K562 (cell line): ENCODE results near the gene EEF1AKMT4. TPM values are rescaled to one million over a fixed set of nuclear protein-coding genes. Genes with fewer than 3 reads are reported as not detected.

ENCODE experiments used
- ATAC-seq: fragments of 200-7000 bp; cut with Tn5 transposase; 3 replicates; pipeline ENCODE4 v1.9.1; 2020; ENCODE audit warnings: moderate library complexity
- BruUV-seq: library from RNA; stranded (reverse); fragments of 400-500 nt; replicated peaks from 2 replicates; lab custom pipeline; 2021; lab: Mats Ljungman, UMichigan
- CTCF ChIA-PET: fragments of 300-600 bp; formaldehyde crosslinking; extraction: SDS; loops from one replicate; lab custom pipeline; 2021; ENCODE audit warnings: low intra/inter-chr PET ratio; lab: Yijun Ruan, JAX
- POLR2A ChIA-PET: fragments of 300-600, 350-650 bp; sonication (Branson Sonifier 250); formaldehyde crosslinking; extraction: SDS; loops from one replicate; lab custom pipeline; 2021; ENCODE audit warnings: antibody characterized with exemption, inconsistent platforms; lab: Yijun Ruan, JAX
- DNase-seq, 4 experiments: peaks; one replicate each; pipeline versions ENCODE4 v3.0.0 to v3.0.0-alpha.2; 2011 to 2018; ENCODE audit warnings: low spot score in 3 of 4, mixed read lengths in 3 of 4; ENCODE audit errors: extremely low read depth in 1 of 4
- FAIRE-seq: peaks from 2 replicates; lab custom pipeline; 2011; peaks lifted over from hg19 to GRCh38; lab: Jason Lieb, UNC
- H2AFZ ChIP-seq: 2 replicates; pipeline ENCODE4 v1.6.0; 2011; ENCODE audit warnings: low read depth, low read length, control low read depth, inconsistent platforms
- H3K27ac ChIP-seq: fragments of 200-600 bp; 3 replicates; pipeline ENCODE4 v1.8.0; 2011; ENCODE audit warnings: low read depth, mild to moderate bottlenecking, control low read depth, inconsistent platforms, low read length, moderate library complexity, mixed read lengths; ENCODE audit errors: extremely low read depth
- H3K27me3 ChIP-seq, 2 experiments: fragments of 300-600 bp in 1 of 2; 2 replicates in 1 of 2; 3 replicates in 1 of 2; pipeline versions ENCODE4 v1.6.0 to v1.8.0; 2011; ENCODE audit warnings: inconsistent platforms in 2 of 2, low read length in 2 of 2, mild to moderate bottlenecking in 1 of 2, mixed read lengths in 1 of 2, moderate library complexity in 1 of 2; ENCODE audit not compliant: control insufficient read depth in 2 of 2, insufficient read depth in 2 of 2
- H3K36me3 ChIP-seq: fragments of 300-600 bp; 3 replicates; pipeline ENCODE4 v1.8.0; 2011; ENCODE audit warnings: mild to moderate bottlenecking, low read length, inconsistent platforms; ENCODE audit not compliant: control insufficient read depth, insufficient read depth
- H3K4me1 ChIP-seq, 2 experiments: fragments of 200-600 bp in 1 of 2; replicated peaks in 1 of 2; 2 replicates in 1 of 2; 3 replicates in 1 of 2; pipeline versions ENCODE4 v1.5.1 to v1.8.0; 2011; ENCODE audit warnings: inconsistent platforms in 2 of 2, low read length in 2 of 2, mild to moderate bottlenecking in 1 of 2, mixed read lengths in 1 of 2, moderate library complexity in 1 of 2; ENCODE audit not compliant: control insufficient read depth in 2 of 2, insufficient read depth in 2 of 2
- H3K4me2 ChIP-seq: 2 replicates; pipeline ENCODE4 v1.6.1; 2011; ENCODE audit warnings: low read length, control low read depth, inconsistent platforms, mixed read lengths; ENCODE audit not compliant: insufficient read depth
- H3K4me3 ChIP-seq: fragments of 200-600 bp; sonication (generic), shearing (Covaris generic); 2 replicates; pipeline ENCODE4 v1.5.1; 2016; ENCODE audit warnings: control low read depth, inconsistent platforms
- H3K79me2 ChIP-seq: fragments of 200-600 bp; 3 replicates; pipeline ENCODE4 v1.8.0; 2011; ENCODE audit warnings: low read length, inconsistent platforms; ENCODE audit not compliant: control insufficient read depth, insufficient read depth
- H3K9ac ChIP-seq, 2 experiments: 2 replicates each; pipeline versions ENCODE4 v1.6.0 to v1.6.1; 2011; ENCODE audit warnings: low read depth in 2 of 2, low read length in 2 of 2, control low read depth in 1 of 2, inconsistent platforms in 1 of 2, mild to moderate bottlenecking in 1 of 2, mixed read lengths in 1 of 2; ENCODE audit not compliant: insufficient read depth in 1 of 2
- H3K9me1 ChIP-seq: one replicate; pipeline ENCODE4 v1.6.0; 2011; ENCODE audit warnings: inconsistent platforms, mild to moderate bottlenecking, low read length, moderate library complexity; ENCODE audit not compliant: control insufficient read depth, insufficient read depth
- H3K9me3 ChIP-seq: replicated peaks from 2 replicates; pipeline ENCODE4 v1.5.1; 2011; ENCODE audit warnings: low read depth, low read length, inconsistent platforms; ENCODE audit not compliant: control insufficient read depth, insufficient read depth
- H4K20me1 ChIP-seq: replicated peaks from 2 replicates; pipeline ENCODE4 v1.6.1; 2011; ENCODE audit warnings: low read length, inconsistent platforms, mixed read lengths; ENCODE audit not compliant: control insufficient read depth, insufficient read depth
- BCOR ChIP-seq: fragments of 450-650 bp; IDR thresholded peaks from 2 replicates; pipeline ENCODE4 v1.6.1; 2016
- CEBPG ChIP-seq, 3 experiments: fragments of 200-800 bp in 1 of 3; sonication (Bioruptor generic) in 1 of 3; sonication (generic) in 1 of 3; formaldehyde crosslinking in 1 of 3; IDR thresholded peaks in 2 of 3; conservative IDR thresholded peaks in 1 of 3; 2 replicates each; pipeline versions ENCODE4 v1.6.1 to v1.8.0; 2016 to 2022; ENCODE audit warnings: missing compliant biosample characterization in 2 of 3, missing genetic modification characterization in 2 of 3, mild to moderate bottlenecking in 1 of 3, missing genetic modification reagents in 1 of 3
- CTCFL ChIP-seq: IDR thresholded peaks from 2 replicates; pipeline ENCODE4 v1.6.1; 2011; ENCODE audit warnings: borderline replicate concordance, low read depth, mild to moderate bottlenecking, moderate library complexity, low read length; ENCODE audit not compliant: insufficient read depth, poor library complexity, severe bottlenecking
- E2F5 ChIP-seq: sonication (generic); formaldehyde crosslinking; IDR thresholded peaks from 2 replicates; pipeline ENCODE4 v1.8.0; 2022; ENCODE audit warnings: mild to moderate bottlenecking, missing genetic modification reagents
- EWSR1 ChIP-seq: fragments of 450-650 bp; IDR thresholded peaks from 2 replicates; pipeline ENCODE4 v1.6.1; 2018; ENCODE audit warnings: borderline replicate concordance, mild to moderate bottlenecking, low read depth, moderate library complexity; ENCODE audit not compliant: partially characterized antibody
- GTF2B ChIP-seq: IDR thresholded peaks from 2 replicates; pipeline ENCODE4 v1.6.1; 2011; ENCODE audit not compliant: insufficient read length; ENCODE audit errors: extremely low read depth
- HMBOX1 ChIP-seq: sonication (generic); IDR thresholded peaks from 2 replicates; pipeline ENCODE4 v1.6.1; 2016
- KDM4B ChIP-seq, 2 experiments: fragments of 450-650 bp in 1 of 2; sonication (generic) in 1 of 2; IDR thresholded peaks; 2 replicates each; pipeline ENCODE4 v1.6.1; 2016 to 2017; ENCODE audit warnings: borderline replicate concordance in 2 of 2, antibody characterized with exemption in 1 of 2, low read depth in 1 of 2, mild to moderate bottlenecking in 1 of 2
- PCBP2 ChIP-seq: fragments of 200-400 bp; formaldehyde crosslinking; IDR thresholded peaks from 2 replicates; pipeline ENCODE4 v1.6.1; 2018; ENCODE audit warnings: low read length, low read depth, mild to moderate bottlenecking, moderate library complexity; ENCODE audit not compliant: poor library complexity, severe bottlenecking
- ZNF280B ChIP-seq: fragments of 250-450 bp; sonication (Bioruptor Pico); IDR thresholded peaks from 2 replicates; pipeline ENCODE4 v1.5.1; 2021; ENCODE audit warnings: mild to moderate bottlenecking
- ZNF436 ChIP-seq: fragments of 250-450, 450-650 bp; sonication (Bioruptor Pico); formaldehyde crosslinking; IDR thresholded peaks from 2 replicates; pipeline ENCODE4 v1.7.0; 2020; ENCODE audit warnings: mild to moderate bottlenecking
- ZNF586 ChIP-seq: fragments of 450-650 bp; formaldehyde crosslinking; conservative IDR thresholded peaks from 2 replicates; pipeline ENCODE4 v1.4.0; 2020; ENCODE audit warnings: mild to moderate bottlenecking, moderate library complexity
- ZNF785 ChIP-seq: fragments of 250-450 bp; sonication (Bioruptor Pico); IDR thresholded peaks from 2 replicates; pipeline ENCODE4 v1.4.0; 2020; ENCODE audit warnings: mild to moderate bottlenecking
- WGBS: fragments of 100-300 bp; shearing (Covaris generic); methylation state at CpG from one replicate; pipeline ENCODE4 v1.1.6; 2016; ENCODE audit warnings: low coverage, mixed read lengths; ENCODE audit not compliant: insufficient coverage; ENCODE audit errors: missing lambda C conversion rate; 5-methylcytosine and 5-hydroxymethylcytosine counted together
- in situ Hi-C: fragments of 300-500 bp; cut with MboI; formaldehyde crosslinking; loops from 4 replicates; pipeline ENCODE4 v1.15.0; 2018; ENCODE audit warnings: inconsistent platforms, mixed read lengths
- intact Hi-C: fragments of 100-400 bp; cut with micrococcal nuclease; formaldehyde crosslinking; loops from 2 replicates; pipeline ENCODE4 v1.14.2; 2022
- polyA plus RNA-seq, 8 experiments: library from polyadenylated mRNA; depleted of rRNA in 4 of 8; stranded (reverse) in 5 of 8; unstranded in 3 of 8; fragments of >200 nt; fragmentation: Nextera tagmentation in 2 of 8; fragmentation: Illumina TruSeq in 1 of 8; extraction: Ambion mirVana in 2 of 8; extraction: Trizol in 1 of 8; gene quantifications; 2 replicates each; pipeline versions ENCODE4 v1.2.1 to v1.2.3, GENCODE V29; 2011 to 2014; ENCODE audit warnings: inconsistent platforms in 1 of 8, missing spikeins in 1 of 8
- total RNA-seq, 7 experiments: library from RNA; depleted of rRNA in 6 of 7; stranded (reverse); fragments of >200 nt in 6 of 7; fragmentation: Illumina TruSeq in 2 of 7; extraction: Trizol in 2 of 7; gene quantifications; 2 replicates each; pipeline versions ENCODE4 v1.2.1 to v1.2.3, GENCODE V29; 2011 to 2021; ENCODE audit warnings: low replicate concordance in 1 of 7

Gene EEF1AKMT4
- total and polyA plus RNA-seq, 9 of the 15 experiments (the other 6 are each of a cell fraction or from before 2014, with no cell fraction given): 10.3 to 49.4 (median 18.9) TPM

GRCh38 chr3:184296616-184297015 lies 47.1 kb downstream of the EEF1AKMT4 start:
- no peak overlapping the region for H3K4me2 ChIP-seq
- no peak for FAIRE-seq
- no peak for DNase-seq
- no peak for ATAC-seq
- intact Hi-C loops: loop anchor here (5.0 kb wide), 1 partner anchor 124 kb away; the partner anchor contains the start of gene AP2M1
- POLR2A ChIA-PET: no interaction called here
- in situ Hi-C loops: no loop called here
- 58% methylated on average over 7 of the region's 7 CpGs for WGBS
- H4K20me1 ChIP-seq: no peaks in the 10 kb centered on the region; the same call in 1 of the 2 replicates
- H3K79me2 ChIP-seq: peaks cover 25% of the 10 kb centered on the region
- peaks cover 13 to 17% of the 10 kb centered on the region in 2 experiments; a peak in 4 of 5 replicates for H3K27me3 ChIP-seq
- peaks cover 7 to 18% of the 10 kb centered on the region in 2 experiments; a peak in 4 of 5 replicates for H3K4me1 ChIP-seq
- H3K4me3 ChIP-seq: no peak overlapping the region
- H3K36me3 ChIP-seq: peaks cover 18% of the 10 kb centered on the region
- no peak overlapping the region for H2AFZ ChIP-seq
- no peak overlapping the region for H3K27ac ChIP-seq
- no peaks in the 10 kb centered on the region for H3K9me3 ChIP-seq
- CTCF ChIA-PET: no interaction called here
- no peaks in the 10 kb centered on the region for H3K9me1 ChIP-seq
- BruUV-seq: no TSS peak
- H3K9ac ChIP-seq: no peak overlapping the region
- TF ChIP-seq GTF2B (no peak), EWSR1 (no peak), ZNF436 (CRISPR knock-in tag) (no peak), ZNF586 (CRISPR knock-in tag) (no peak), PCBP2 (no peak), CEBPG (CRISPR knock-in tag; IDR thresholded peaks at IDR 0.05) (no peak), CEBPG (tag; conservative IDR thresholded peaks at IDR 0.05 in 1 of 2, IDR thresholded peaks at IDR 0.05 in 1 of 2) (no peak), KDM4B (IDR thresholded peaks at IDR 0.05; ENCODE audit: borderline replicate concordance in 2 of 2, low read depth in 1 of 2) (no peak), HMBOX1 (no peak), ZNF280B (CRISPR knock-in tag) (no peak), CTCFL (no peak), BCOR (no peak), ZNF785 (CRISPR knock-in tag) (no peak), E2F5 (no peak)
